Head of caudate nucleus (tissue), 42 donors: ENCODE measurements around the gene GVQW3.

Experiments used
- DNase-seq, 42 donors: peaks; one replicate each; pipeline versions ENCODE4 v3.0.0 to v3.0.0-alpha.2; 2020 to 2021; ENCODE audit warnings: mixed read lengths in 7 of 42
- intact Hi-C: fragments of 100-400 bp; cut with DNase I; formaldehyde crosslinking; loops from one replicate; pipeline ENCODE4 v1.15.0; 2022

GVQW3 gene

DNA sequence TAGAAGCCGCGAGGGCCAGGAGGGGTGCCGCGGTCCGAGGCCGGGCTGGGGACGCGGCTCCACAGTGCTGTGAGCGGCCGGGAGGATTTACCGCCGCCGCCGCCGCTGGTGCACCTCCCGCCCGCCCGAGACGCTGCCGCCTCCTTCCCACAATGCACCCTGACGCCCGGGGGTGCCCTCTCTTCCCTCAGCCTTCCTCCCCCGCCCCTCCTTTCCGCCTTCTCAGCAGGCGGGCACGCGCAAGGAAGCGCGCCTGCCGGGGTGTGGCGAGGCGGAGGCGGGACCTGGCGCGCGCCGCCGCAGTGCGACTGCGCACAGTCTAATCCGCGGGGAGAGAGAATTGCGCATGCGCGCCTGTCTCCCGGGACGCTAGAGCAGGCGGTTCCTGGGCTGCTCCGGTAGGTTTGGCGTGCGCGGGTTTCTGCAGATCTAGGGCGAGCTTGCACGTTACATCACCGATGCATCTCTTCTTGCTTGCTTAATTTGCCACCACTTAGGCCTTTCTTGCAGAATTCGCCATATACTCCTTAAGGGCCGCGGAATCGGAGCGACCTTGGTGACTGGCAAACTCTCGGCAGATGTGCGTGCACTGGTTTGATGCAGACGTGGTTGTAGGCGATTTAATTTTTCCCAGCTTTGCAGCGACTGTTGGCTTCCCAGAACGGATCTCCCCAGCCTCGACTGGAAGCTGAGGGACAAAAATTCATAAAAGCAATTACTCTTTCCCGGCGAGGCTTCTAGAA lies at the start of gene GVQW3, which contains the start of gene THAP12:
TSS of gene GVQW3 (plus strand) at position 347 of the 743 bp plus-strand sequence. CDS start 506 bp downstream, outside the sequence.
TSS of gene THAP12 (minus strand) at position 156 of the 743 bp plus-strand sequence. CDS start 296 bp downstream, outside the sequence.
- peak; percentile 88 to 99 (median 97) for DNase-seq
- intact Hi-C loops = loop anchor here (2.0 to 5.0 kb wide), 2 partner anchors 64 to 174 kb away; partner anchors contain the start of genes EMSY and WNT11

DNA sequence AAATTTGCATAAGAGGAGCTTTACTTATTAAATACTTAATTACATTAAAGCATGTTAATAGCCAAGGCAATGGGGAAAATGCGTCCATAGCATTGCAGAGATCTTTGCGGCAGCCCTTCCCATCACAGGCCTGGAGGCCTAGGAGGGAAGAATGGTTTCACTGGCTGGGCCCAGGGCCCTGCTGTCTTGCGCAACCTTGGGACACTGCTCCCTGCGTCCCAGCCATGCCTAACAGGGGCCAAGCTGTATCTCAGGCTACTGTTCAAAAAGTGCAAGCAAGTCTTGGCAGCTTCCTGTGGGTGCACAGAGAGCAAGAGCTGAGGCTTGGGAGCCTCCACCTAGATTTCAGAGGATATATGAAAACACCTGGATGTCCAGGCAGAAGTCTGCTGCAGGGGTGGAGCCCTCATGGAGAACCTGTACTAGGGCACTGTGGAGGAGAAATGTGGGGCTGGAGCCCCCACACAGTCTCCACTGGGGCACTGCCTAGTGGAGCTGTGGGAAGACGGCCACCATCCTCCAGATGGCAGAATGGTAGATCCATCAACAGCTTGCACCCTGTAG lies 46.2 kb upstream of the GVQW3 start:
- peak in 2 of 42 donors; percentile 13 to 16 for DNase-seq
- intact Hi-C loops = no loop called here

DNA sequence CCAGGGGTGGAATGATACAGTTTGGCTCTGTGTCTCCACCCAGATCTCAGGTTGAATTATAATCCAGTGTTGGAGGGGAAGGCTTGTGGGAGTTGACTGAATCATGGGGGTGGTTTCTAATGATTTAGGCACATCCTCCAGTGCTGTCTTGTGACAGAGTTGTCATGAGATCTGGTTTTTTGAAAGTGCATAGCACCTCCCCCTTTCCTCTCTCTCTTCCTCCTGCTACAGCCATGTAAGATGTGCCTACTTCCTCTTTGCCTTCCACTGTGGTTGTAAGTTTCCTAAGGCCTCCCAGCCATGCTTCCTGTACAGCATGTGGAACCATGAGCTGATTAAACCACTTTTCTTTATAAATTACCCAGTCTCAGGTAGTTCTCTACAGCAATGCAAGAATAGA lies 45.3 kb upstream of the GVQW3 start:
- DNase-seq = peak in 1 of 42 donors; percentile 9
- intact Hi-C loops = no loop called here

DNA sequence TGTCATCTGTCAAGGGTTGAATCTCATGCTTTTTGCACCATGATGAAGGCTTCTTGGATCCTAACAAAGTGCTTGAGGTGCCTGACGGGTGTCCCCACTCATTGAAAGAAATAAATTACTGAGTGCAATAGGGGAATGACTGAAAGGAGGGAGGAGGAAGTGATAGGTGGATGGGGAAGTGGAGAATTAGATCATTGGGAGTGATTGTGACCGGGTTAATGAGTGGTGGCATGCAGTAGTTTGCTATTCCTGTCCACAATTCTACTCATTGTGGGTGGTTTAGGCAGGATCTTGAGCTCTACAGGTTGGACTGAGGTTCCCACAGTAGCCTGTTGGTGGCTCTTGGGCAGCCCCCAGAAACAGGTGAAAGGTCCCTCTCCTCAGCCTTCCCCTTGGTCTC lies 44.5 kb upstream of the GVQW3 start:
- intact Hi-C loops = no loop called here
- DNase-seq = no peak

DNA sequence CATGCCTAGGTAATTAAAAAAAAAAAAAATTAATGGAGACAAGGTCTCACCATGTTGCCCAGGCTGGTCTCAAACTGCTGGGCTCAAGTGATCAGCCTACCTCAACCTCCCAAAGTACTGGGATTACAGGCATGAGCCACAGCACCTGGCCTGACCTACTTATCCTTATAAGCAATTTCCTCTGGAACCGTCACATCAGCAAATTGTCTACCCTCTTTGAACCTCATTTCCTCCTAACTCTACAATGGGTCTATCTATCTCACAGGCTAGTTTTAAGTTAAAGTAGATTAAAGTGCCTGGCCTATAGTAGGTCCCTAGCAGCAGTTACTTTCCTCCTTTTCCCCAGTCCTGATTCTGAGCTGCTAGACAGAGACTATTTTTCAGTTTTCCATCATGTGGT lies 43.7 kb upstream of the GVQW3 start:
- DNase-seq = peak in 1 of 42 donors; percentile 9
- intact Hi-C loops = no loop called here

DNA sequence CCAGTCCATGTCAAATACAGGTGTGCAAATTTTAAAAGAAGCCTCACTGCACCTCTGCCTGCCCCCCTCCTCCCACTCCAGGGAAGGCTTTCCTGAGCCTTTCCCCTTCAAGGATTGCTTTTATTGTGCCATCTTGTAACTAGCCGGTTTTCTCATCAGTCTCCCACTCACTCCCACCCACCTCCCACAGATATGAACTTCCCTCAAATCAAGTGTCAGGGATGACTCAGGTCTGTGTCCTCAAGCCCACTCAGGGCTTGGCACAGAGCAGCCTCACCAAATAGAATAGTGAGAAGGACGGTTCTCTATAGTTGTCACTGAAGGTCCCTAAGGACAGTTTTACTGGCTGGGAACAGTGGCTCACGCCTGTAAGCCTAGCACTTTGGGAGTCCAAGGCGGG lies 43.2 kb upstream of the GVQW3 start:
- intact Hi-C loops = no loop called here
- DNase-seq = peak in 3 of 42 donors; percentile 18 to 49 (median 39)

DNA sequence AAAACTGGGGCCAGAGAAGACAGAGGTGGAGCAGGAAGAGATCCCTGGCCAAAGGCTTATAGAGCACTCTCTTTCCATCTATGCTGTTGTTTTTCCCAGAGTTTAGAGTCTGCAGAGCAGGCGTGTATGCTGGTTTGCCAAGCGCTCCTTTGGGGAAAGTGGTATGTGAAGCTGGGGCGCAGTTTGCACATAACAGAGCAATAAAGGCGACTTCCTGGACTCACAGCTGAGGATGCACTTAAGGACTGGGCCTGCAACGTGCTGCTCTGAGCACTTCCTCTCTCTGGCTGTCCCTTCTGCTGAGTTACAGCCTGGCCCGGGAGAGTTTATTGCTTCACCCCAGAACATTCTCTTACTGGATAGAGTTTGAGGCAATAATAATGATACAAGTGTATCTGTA lies 41.9 kb upstream of the GVQW3 start:
- DNase-seq = peak in 5 of 42 donors; percentile 12 to 48 (median 27)
- intact Hi-C loops = no loop called here

DNA sequence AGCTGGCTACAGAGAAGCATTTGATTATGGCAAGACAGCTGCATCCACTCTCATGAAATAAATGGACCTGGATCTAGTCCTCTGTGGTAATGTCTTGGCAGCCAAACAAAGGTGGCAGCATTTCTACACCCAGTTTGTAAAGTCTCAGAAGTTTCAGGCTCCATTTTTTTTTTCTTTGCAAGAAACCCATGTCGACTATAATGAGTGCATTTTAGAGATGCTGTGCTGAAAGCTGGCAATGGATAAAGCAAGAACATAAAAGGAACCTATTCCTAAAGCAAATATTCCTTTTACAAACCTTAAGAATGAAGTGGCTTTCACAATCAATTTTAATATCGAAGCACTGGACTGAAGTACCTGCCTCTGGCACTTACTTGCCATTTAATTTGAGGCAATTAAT lies 33.7 kb upstream of the GVQW3 start:
- intact Hi-C loops = no loop called here
- DNase-seq = no peak

DNA sequence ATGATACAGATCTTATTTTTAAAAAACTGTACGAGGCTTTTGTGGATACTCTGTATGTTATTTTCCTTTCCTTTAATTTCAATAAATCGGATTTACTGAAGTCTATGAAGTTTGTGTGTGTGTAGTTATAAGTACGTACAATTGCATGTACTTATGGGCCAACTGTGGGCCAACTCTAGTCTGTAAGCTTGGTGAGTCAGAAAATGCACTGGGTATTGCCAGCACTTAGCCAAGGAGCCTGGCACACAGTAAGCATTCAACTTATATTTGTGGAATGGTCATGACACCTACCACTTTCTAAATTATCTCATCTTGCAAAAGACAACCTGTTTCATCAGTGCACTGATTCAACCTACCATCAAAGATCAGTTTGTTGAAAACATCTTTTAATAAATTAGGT lies 32.8 kb upstream of the GVQW3 start:
- no peak for DNase-seq
- intact Hi-C loops = no loop called here

DNA sequence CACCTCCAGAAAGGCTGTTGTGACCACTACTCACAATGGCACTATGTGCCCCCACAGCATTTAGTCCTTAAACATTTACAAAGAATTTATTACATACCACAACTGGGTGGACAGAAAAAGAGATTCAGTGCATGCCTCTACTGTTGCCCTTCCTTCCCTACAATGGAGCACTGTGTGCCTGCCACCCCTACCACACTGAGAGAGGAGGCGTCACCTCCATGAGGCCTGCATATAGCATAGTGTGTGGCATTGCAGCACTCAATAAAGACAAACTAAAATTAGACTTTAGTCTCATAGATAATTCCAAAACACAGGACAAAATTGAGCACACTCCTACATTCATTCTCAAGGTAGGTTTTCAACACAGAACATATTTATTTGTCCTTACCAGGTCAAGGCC lies 26.0 kb upstream of the GVQW3 start:
- peak in 11 of 42 donors; percentile 16 to 54 (median 29) for DNase-seq
- intact Hi-C loops = no loop called here

DNA sequence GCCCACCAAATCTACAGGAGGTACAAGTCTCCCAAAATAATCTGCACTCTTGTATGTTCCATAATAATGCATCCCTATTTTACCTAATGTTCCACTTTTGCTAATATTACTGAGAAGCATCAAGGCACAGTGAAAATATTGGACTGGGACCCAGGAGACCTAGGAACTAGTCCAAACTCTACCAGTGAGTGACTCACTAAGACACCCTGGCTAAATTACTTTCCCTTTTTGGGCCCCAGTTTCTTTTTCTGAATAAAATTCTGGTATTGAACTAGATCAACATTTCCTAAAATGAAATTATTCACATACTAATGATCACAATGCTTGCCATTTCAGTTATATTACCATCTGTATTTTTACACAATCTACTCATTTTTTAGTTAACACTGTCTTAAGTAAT lies 19.7 kb upstream of the GVQW3 start:
- intact Hi-C loops = no loop called here
- no peak for DNase-seq

DNA sequence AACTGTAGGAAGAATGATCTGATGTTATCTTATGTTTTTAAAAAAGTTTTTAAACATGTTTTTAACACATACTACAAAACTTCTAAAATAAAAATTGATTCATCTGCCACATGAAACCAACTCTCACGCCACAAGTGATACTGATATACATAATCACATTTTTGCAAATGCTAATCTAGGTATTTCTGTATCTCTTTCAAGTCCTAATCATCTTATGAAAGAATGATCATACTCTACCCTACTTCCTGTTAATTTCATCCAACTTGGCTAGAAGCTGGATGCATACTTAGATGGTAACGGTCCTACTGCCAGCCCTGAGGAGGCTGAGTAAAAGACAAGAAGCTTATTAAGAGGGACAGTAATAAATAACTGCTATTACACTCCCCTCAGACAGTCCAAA lies 19.3 kb upstream of the GVQW3 start:
- intact Hi-C loops = no loop called here
- no peak for DNase-seq

DNA sequence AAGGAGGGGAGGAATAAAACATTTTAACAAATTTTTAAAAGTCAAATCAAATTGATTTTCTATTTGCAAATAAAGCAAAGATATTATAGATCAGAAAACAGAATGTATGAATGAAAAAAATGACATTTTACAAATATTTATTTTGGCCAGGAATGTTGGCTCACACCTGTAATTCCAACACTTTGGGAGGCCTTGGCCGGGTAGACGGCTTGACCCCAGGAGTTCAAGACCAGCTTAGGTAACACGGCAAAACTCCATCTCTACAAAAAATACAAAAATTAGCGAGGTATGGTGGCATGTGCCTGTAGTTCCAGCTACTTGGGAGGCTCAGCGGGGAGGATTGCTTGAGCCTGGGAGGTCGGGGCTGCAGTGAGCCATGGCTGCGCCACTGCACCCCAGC lies 18.4 kb upstream of the GVQW3 start:
- no peak for DNase-seq
- intact Hi-C loops = no loop called here

DNA sequence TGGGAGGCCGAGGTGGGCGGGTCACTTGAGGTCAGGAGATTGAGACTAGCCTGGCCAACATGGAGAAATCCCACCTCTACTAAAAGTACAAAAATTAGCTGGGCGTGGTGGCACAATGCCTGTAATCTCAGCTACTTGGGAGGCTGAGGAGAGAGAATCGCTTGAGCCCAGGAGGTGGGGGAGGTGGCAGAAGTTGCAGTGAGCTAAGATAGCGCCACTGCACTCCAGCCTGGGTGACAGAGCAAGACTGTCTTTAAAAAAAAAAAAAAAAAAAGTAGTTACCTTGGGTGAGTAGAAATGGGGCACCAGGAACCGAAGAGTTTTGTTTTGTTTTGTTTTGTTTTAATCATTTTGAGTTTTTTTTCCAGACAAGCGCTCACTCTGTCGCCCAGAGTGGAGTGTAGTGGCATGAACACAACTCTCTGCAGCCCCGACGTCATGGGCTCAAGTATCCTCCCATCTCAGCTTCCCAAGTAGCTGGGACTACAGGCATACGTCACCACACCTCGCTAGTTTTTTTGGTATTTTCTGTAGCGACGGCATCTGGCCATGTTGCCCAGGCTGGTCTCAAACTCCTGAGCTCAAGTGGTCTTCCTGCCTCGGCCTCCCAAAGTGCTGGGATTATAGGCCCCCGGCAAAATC lies 16.0 kb upstream of the GVQW3 start:
- no peak for DNase-seq
- intact Hi-C loops = no loop called here

DNA sequence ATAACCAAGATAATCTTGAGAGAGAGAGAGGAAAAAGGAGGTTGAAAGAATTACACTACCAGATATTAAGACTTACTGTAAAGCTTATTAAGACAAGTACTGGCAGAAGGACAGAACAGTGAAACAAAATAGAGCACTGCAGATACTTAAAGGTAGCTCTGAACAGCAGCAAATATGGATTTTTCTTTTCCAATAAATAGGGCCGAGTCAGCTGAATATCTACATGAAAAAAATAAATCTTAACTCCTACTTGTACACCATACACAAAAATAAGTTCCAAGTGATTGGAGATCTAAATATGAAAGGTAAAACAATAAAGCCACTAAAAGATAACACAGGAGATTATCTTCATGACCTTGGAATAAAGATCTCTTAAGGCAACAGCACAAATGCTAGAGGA lies 12.6 kb upstream of the GVQW3 start:
- no peak for DNase-seq
- intact Hi-C loops = no loop called here

DNA sequence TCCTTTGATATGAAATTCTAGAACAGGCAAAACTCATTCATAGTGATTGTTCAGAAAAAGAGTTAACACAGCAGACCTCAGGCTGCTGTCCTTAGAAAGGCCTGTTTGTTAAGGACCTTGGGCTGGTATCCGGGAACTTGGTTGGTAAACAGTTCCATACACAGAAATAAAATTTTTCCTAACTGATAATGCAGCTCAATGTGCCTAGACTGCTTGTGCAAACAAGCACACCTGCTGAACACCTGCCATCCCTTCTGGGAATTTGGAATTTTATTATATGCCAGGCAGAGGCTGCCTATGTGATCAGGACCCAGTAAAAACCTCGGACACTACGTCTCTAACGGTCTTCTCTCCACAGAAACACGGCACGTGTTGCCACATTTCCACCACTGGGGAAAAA lies 11.7 kb upstream of the GVQW3 start:
- intact Hi-C loops = no loop called here
- no peak for DNase-seq

DNA sequence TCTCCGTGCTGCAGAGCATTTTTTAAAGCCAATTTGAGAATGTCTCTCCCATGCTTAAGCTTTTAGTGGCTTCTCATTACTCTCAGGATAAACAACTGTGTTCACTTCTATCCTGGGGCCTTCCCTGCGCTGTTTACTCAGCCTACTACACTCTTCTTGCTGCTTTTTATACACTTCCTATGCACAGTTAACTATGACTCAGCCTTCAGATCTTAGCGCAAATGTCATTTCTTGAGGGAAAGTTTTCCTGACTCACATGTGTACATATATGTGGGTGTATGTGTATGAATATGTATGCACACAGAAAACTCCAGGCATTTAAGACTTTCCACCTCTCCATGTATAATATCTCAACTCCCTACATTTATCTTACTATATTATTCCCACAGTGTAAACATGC lies 10.0 kb upstream of the GVQW3 start:
- DNase-seq = peak in 2 of 42 donors; percentile 14 to 24
- intact Hi-C loops = no loop called here

DNA sequence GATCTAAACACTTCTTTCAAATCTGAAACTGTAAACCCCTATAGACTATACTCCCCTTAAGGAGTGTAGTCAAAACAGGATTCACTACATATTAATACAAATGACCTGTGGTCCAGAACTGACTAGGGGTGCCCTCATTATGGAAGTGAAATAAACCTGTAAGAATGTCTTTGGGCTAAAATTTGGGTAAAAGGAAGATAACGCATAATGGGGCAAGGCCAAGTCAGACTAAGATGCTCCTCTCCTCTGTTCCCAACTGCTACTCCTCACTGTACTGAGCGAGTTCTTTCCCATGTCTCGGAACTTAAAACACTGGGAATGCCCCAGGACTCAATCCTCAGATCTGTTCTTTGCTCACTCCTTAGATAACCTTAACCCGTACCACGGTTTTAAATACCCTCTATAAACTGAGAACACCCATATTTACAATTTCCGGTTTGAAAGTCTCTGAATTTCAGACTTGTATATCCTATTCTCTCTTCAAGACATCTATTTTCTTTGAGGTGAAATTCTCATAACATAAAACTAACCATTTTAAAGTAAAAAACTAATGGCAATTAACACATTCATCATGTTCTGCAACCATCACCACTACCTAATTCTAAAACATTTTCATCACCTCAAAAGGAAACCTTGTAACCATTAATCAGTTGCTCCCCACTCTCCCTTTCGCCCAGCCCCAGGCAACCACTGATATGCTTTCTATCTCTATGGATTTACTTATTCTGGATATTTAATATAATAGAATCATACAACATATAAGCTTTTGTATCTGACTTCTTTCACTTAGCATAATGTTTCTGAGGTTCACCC lies 4.2 kb upstream of the GVQW3 start:
- DNase-seq = no peak
- intact Hi-C loops = no loop called here

DNA sequence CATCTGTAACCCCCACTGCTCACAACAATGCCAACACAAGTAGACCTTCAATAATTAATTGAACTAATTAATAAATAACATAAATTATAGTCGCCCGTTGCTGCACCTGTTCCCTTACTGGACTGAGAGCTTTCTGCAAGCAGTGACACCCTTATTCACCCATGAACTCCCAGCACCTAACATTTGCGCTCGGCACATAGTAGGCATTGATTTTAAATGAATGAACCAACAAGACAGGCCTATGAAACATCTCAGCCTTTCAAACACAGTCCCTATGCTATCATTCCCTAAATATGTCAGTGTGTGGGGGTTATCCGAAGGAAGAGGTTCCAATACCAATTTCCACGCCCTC lies 1.3 kb upstream of the GVQW3 start:
- DNase-seq = no peak
- intact Hi-C loops = loop anchor here (2.0 to 5.0 kb wide), 2 partner anchors 65 to 172 kb away; partner anchors contain the start of genes EMSY and WNT11
